LHCN-M2 (cell line): ENCODE results near the gene SLCO2B1. TPM values are rescaled to one million over a fixed set of nuclear protein-coding genes. Genes with fewer than 3 reads are reported as not detected.
"Not testable (repeated sequence)": the region's sequence is repeated elsewhere in the genome, so short reads cannot be mapped to it uniquely, and the experiment has no call there.

Source experiments
- DNase-seq: peaks from one replicate; pipeline ENCODE4 v3.0.0-alpha.2; 2012; ENCODE audit warnings: low read depth
- polyA plus RNA-seq: library from polyadenylated mRNA; unstranded; fragments of >200 nt; gene quantifications from one replicate; pipeline ENCODE4 v1.2.1, GENCODE V29; 2012; ENCODE audit warnings: missing spikeins
- total RNA-seq: library from RNA; depleted of rRNA; stranded (reverse); fragments of >200 nt; gene quantifications from 2 replicates; pipeline ENCODE4 v1.2.3, GENCODE V29; 2014; rRNA removed

SLCO2B1 gene, protein sequence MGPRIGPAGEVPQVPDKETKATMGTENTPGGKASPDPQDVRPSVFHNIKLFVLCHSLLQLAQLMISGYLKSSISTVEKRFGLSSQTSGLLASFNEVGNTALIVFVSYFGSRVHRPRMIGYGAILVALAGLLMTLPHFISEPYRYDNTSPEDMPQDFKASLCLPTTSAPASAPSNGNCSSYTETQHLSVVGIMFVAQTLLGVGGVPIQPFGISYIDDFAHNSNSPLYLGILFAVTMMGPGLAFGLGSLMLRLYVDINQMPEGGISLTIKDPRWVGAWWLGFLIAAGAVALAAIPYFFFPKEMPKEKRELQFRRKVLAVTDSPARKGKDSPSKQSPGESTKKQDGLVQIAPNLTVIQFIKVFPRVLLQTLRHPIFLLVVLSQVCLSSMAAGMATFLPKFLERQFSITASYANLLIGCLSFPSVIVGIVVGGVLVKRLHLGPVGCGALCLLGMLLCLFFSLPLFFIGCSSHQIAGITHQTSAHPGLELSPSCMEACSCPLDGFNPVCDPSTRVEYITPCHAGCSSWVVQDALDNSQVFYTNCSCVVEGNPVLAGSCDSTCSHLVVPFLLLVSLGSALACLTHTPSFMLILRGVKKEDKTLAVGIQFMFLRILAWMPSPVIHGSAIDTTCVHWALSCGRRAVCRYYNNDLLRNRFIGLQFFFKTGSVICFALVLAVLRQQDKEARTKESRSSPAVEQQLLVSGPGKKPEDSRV
- total RNA-seq: not detected in 2 replicates
- polyA plus RNA-seq: 0.36 TPM

DNA sequence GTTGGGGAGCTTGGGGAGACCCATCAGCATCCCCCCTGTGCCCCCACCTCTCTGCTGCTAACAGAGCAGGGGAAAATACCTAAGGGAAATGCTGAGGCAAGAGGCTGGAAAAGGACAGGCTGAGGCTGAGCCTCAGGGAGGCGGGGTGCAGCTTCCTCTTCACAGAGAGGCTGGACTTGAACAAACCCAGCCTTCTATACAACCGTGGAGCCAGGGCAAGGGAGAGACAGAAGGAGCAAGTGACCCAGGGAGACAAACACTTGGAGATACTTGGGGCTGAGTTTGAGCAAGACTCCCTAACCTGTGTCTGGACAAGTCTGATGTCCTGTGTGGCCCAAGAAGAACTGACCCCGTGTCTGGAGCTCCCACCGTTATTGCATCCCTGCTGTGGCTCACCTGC is at the start of gene SLCO2B1:
Gene SLCO2B1, plus strand, starts transcription at position 229 of the 400 bp plus-strand sequence. CDS start 275 bp downstream, outside the sequence.
- no peak for DNase-seq

DNA sequence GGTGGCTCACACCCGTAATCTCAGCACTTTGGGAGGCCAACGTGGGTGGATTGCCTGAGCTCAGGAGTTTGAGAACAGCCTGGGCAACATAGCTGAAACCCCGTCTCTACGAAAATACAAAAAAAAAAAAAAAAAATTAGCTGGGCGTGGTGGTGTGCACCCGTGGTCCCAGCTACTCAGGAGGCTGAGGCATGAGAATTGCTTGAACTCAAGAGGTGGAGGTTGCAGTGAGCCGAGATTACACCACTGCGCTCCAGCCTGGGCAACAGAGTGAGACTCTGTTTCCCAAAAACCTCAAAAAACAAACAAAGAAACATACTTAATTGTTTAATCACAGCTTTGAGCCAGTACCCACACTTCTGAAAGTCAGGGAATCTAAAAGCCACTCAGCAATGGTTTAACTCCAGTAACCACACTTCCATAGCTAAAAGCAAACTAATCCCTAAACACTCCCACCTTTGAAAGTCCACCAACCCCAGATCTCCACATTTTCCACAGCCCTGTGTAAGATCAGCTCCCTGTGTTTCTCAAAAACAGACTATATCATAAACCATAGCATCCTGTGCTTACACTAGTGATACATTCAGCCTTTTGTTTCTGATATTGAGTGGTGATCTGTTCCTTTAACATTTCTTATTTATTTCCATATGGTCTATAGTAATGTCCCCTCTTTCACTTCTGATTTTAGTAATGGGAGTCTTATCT is 49.3 kb upstream of the SLCO2B1 start:
- DNase-seq: no peak

DNA sequence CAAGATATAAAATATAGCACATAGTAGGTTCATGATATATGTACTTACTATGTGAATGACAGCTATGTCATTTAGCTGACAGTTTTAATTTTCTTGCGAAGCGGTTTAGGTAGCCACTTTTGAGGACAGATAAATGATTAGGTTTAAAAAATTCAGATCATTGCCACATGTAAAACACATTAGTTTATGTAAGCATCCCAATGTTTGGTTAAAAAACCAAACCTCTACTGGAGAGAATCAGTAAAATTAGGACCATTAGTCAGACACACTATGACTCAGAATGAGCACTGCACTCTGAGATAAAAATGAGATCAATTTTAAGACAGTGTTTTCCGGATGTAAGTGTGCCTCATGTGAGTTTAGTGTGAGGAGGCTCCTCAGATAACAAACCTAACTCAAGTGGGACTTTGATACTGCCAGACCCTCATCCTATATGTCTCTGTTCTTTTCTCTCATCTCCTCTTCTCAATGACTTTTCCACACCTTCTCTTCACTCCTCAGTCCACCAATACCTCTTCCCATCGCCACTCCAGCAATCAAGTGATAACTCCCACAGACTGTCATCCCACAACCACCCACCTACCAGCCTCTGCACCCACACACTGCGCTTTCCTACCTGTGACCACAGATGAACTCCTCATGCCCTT is 47.4 kb upstream of the SLCO2B1 start:
- peak; percentile 56 for DNase-seq

DNA sequence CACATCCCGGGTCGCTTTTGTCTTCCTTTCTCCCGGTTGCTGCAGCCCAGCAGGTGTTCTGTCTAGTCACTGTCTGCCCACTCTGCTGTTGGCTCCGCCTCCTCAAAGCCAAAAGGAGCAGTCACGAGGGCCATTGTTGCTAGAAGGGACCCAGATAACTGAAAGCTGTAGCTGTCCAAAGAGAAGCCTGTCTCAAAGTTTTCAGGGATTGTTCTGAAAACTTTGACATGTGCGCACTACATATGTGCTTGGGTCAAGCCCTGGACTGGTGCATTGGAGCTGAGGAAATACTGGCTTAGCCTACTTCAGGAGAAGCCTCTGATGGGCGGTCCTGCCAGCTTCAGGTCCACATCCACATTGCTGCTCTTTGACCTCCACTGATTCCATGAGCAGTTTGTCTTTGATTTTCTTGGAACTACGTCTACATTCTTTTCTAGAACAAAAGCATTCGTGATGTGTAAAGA is 45.4 kb upstream of the SLCO2B1 start:
- DNase-seq: peak; percentile 53

DNA sequence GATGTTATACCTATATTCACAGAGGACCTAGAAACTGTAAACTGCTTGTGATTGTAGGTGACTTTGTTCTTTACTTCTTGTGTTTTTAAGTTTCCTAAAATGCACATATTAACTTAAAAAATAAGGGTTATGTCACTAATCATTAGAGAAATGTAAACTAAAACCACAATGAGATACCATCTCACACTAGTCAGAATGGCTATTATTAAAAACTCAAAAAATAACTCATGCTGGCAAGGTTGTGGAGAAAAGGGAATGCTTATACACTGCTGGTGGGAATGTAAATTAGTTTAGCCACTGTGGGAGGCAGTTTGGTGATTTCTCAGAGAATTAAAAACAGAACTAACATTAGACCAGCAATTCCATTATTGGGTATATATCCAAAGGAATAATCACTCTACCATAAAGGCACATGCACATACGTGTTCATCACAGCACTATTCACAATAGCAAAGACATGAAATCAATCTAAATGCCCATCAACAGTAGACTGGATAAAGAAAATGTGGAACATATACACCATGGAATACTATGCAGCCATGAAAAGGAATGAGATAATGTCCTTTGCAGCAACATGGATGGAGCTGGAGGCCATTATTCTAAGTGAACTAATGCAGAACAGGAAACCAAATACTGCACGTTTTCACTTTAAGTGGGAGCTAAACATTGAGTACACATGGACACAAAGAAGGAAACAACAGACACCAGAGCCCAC is 44.8 kb upstream of the SLCO2B1 start:
- DNase-seq: not testable (repeated sequence)

DNA sequence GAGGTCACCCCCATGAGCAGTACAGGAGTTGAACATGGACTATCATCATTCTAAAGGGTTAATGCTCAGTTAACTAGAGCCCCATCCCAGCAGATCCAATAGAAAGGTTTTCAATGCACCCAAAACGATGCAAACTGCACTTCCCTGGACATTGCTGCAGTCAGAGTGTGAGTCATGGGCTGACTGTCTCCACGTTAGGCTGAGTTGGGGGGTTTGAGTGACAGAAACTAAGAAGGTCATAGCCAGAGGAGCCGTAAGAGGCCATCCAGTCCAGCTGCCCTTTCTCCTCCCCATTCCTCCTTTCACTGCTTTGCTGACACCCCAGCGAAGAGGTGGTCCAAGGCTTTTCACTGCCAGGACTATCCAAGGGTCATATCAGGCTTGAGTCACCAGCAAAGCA is 43.7 kb upstream of the SLCO2B1 start:
- DNase-seq: peak; percentile 44

DNA sequence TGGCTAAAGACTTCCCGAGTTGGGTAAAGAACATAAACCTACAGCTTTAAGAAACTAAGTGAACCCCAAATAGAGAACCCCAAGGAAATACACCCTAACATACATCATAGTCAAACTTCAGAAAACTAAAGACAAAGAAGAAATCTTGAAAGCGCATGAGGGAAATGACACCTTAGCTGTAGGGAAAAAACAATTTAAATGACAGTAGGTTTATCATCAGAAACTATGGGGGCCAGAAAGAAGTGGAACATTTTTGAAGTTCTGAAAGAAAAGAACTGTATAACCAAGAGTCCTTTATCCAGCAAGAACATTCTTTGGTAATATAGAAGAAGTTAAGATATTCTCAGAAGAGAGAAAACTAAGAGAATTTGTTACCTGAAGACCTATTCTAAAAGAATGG is 38.7 kb upstream of the SLCO2B1 start:
- DNase-seq: no peak

DNA sequence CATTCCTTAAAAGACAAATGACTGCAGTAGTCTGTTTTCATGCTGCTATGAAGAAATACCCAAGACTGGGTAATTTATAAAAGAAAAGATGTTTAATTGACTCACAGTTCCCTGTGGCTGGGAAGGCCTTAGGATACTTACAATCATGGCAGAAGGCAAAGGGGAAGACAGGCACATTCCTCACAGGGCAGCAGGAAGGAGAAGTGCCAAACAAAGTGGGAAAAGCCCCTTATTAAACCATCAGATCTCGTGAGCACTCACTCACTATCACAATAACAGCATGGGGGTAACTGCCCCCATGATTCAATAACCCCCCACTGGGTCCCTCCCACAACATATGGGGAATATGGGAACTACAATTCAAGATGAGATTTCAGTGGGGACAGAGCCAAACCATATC is 37.9 kb upstream of the SLCO2B1 start:
- DNase-seq: no peak

DNA sequence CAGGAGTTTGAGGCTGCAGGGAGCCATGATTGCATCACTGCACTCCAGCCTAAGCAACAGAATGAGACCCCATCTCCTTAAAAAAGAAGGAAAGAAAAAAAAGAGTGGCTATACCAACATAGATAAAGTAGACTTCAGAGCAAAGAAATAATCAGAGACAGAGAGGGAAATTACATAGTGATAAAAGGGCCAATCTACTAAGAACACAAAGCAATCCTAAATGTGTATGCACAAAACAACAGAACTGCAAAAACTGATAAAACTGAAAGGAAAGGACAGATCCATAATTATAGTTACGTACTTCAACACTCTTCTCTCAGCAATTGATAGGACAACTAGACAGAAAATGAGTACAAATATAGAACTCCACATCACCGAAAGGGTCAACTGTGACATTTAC is 36.4 kb upstream of the SLCO2B1 start:
- DNase-seq: no peak

DNA sequence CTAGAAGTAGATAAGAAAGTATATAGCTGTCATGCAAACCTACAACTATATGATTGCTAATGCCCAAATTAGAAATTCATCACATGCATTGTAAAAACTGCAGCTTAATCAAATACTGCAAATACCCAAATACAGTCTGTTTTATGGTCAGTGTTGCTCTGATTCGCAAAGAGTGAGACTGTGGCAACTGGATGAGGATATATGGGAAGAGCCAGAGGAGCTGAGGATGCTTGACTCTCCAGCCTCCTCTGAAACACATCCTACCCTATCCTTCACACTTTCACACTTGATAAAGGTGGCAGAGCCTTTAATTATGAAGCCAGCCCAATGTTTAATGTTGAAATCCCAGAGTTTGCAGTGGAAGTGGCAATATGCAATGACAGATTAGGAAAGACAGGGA is 32.3 kb upstream of the SLCO2B1 start:
- DNase-seq: no peak

DNA sequence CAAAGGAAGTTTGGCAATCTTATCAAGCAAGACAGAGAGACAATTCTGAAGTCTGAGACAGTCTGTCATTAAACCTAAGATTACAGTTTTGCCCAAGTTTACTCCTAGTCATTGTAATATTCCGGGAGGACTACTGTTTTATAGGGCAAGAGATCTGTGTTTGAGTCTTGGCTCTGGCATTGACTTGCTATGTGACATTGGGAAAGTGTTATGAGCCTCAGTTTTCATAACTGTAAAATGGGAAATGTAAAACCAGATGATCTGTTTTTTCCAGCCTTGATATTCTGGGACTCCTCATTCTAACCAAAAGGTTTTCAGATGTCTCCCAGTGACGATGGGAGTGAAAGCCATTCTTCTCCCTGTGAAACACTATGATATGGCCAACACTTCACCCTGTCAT is 24.3 kb upstream of the SLCO2B1 start:
- DNase-seq: no peak

DNA sequence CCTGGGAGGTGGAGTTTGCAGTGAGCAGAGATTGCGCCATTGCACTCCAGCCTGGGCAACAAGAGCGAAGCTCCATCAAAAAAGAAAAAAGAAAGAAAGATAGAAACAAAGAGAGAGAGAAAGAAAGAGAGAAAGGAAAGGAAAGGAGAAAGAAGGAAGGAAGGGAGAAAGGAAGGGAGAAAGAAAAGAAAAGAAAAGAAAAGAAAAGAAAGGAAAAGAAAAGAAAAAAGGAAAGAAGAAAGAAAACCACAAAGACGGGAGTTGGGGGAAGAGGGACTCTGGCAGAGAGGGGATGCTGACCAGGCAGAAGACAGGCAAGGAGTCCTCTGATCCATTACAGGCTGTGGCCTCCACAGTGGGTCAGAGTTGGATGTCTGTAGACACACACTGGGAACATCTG is 18.8 kb upstream of the SLCO2B1 start:
- DNase-seq: no peak

DNA sequence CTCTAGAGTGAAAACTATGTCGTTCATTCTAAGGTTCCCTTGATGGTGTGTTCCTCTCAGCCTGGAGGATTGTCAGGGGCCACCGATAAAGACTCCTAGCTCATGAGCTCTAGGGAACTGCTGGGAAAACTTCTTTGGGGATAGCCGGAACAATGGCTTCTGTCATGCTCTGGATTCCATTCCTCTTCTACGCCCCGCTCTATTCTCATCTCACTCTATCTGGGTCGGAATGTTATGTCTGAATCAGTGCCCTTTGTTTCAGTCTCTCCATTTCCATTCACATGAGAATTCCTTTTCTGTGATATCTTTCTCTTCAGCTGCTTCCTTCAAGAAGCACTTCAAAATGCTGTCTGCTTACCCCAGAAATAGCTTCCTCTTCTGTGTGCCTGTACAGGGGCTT is 16.9 kb upstream of the SLCO2B1 start:
- DNase-seq: no peak

DNA sequence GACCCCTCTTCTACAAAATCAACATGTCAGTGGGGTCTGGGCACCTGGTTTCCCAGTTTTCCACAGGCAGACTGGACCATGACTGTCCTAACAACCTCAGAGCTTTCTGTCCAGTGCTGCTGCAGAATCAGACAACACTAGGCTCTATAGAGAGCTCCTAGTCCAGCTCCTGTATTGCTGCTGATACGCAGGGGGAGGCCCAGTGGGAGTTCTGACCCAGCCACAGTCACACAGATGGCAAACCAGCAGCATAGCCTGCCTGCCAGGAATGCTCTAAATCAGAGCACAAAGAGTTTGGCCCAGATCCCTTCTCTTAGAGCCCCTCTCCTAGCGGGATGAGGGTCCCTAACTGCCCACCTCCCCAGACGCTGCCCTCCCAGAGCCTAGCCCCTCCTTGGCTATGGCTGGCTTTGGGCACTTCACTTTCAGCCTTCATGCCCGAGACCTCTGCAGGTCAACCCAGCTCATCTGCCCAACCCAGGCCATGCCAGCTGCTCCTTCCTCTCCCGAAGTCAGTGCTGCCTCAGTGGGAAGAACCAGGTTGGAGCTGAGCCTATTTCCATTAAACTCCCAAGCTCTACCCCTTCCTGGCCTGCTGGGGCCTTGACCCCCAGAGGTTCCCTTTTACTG is 15.8 kb upstream of the SLCO2B1 start:
- DNase-seq: no peak

DNA sequence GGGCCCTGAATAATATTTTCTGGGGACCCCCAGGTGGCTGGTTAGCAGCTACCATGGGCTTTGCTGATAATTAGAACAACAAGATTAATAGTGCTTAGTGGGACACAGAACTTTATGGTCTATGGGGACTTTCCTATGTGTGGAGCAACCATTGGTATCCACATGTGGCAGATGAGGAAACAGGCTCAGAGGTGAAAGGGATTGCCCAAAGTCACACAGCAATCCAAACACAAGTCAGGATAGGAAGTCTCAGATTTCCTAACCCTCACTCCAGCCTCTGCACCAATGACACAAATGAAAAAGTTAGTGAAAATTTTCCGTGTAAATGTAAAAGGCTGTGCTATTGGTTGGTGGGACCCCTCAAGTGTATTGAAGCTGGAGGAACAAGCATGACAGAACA is 15.3 kb upstream of the SLCO2B1 start:
- no peak for DNase-seq

DNA sequence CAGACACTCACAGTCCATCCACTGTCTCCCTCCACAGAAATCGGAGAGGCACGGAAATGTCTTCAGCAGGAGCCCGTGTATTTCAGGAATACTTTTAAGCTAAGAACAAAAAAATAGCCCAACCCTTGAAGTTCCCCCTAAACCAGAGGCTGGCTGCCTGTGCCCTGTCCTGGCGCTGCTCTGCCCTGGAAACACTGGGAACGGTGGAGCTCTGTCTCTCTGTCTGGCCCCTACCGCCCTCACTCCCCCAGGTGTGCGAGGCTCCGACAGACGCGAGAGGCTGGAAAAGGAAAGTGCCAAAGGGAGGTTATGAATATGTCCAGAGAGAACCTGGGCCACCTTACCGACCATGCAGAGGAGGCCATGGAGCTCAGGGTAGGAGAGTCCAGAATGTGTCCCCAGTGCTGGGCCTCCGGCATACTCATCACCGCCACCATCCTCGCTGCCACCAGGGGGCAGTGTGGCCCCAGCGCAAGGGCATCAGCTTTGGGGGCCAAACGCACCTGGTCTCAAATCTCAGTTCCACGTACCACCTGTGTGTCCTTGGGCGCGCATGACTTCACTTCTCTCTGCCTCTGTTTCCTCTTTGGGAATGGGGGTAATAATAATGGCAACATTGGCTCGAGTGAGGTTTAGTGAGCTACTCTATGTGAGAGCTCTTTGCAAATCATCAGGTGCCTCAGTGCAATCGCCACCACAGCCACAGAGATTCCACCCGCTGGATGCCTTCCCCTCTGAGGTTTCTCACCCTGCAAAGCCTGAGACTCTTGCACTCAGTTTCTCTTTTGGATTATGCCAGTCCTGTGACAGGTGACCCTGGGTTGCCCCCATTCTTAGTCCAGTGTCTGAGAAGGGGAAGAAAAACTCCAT is 10.4 kb upstream of the SLCO2B1 start:
- peak; percentile 24 for DNase-seq

DNA sequence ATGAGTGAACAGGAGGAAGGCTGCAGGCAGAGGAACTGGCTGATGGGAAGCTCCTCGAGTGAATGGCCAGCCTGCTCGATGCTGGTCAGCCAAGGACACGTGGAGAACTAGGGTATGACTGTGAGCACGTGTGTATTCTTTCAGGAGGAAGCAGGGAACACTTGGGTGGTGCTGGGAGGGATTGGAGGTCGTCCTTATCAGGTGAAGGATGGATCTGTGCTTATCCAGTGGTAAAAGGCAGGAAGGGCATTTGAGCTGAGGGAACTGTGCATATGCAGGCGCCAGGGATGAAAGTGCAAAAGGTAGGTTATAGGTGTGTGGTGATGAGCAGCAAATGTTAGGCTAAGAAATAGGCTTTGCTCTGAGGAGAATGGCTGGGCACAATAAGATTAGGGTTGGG is 9.7 kb upstream of the SLCO2B1 start:
- no peak for DNase-seq

DNA sequence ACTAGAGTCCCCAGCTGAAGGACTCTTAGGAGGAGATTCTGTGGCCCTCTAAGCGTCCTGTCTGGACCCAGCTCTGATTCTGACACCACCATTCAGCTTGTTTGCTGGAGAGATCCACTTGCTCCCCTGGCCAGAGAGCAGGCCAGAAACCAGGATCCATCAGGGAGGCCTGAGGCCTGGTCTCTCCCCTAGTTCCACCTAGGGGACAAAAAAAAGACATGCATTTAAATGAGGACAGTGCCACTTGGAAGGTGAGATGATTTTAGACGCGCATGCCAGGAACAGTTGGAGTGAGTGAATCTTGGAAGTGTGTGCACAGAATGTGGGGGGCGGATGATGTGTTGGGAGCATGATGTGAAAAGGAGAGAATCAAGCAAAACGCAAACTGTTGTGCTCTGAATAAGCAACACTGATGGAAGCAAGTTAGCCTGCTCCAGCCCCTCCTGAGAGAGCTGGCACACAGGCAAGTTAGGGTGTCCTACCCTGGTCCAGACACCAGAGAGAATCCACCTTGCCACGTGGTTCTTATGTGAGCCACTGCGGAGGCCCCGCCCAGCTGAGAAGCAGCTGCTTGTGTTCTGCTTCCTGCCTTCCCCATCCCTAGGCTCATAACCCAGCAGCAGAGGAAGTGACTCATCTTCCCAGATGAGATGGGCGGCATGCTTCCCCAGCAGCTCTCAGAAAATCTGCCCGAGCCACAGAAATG is 8.0 kb upstream of the SLCO2B1 start:
- peak; percentile 97 for DNase-seq

DNA sequence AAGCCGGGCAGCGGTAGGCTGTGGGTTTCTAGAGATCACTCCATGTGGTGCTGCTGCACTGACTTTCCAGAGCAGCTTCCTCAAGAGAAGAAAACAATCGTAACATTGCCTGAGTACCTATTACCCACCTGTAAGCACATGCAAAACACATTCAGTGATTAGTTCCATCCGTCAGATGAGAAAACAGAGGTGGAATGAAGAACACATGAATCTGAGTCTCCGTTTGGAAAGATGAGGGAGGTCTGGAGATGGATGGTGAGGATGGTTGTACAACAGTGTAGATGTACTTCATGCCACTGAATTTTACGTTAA is 7.5 kb upstream of the SLCO2B1 start:
- no peak for DNase-seq
